ENCODE data around the gene RAB4B.

DNA sequence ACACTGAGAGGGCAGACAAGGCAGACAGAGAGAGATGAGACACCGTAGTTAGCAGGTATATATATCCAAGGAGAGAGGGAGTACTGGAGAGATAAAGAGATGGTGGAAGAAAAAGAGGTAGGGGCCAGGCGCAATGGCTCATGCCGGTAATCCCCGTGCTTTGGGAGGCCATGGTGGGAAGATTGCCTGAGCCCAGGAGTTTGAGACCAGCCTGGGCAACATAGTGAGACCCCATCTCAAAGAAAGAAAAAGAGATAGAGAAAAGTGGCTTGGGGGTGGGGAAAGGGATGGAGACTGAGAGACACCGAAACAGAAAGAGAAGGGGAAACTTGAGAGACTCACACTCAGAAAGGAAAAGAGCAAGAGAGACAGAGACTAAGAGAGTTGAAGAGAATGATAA lies 2.5 kb downstream of the RAB4B start:
- TF ChIP-seq ZFX (IDR thresholded peaks at IDR 0.05): no peak
- TF ChIP-seq, protein P1, sequence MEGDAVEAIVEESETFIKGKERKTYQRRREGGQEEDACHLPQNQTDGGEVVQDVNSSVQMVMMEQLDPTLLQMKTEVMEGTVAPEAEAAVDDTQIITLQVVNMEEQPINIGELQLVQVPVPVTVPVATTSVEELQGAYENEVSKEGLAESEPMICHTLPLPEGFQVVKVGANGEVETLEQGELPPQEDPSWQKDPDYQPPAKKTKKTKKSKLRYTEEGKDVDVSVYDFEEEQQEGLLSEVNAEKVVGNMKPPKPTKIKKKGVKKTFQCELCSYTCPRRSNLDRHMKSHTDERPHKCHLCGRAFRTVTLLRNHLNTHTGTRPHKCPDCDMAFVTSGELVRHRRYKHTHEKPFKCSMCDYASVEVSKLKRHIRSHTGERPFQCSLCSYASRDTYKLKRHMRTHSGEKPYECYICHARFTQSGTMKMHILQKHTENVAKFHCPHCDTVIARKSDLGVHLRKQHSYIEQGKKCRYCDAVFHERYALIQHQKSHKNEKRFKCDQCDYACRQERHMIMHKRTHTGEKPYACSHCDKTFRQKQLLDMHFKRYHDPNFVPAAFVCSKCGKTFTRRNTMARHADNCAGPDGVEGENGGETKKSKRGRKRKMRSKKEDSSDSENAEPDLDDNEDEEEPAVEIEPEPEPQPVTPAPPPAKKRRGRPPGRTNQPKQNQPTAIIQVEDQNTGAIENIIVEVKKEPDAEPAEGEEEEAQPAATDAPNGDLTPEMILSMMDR (conservative IDR thresholded peaks at IDR 0.05): no peak
